GM19438 (cell line): ENCODE measurements around the gene ARL14.

Source experiments
- ATAC-seq: cut with Tn5 transposase; IDR thresholded peaks from one replicate; pipeline ENCODE4 v1.9.1; 2021; ENCODE audit warnings: low read depth; ENCODE audit not compliant: unreplicated experiment

ARL14 gene

DNA sequence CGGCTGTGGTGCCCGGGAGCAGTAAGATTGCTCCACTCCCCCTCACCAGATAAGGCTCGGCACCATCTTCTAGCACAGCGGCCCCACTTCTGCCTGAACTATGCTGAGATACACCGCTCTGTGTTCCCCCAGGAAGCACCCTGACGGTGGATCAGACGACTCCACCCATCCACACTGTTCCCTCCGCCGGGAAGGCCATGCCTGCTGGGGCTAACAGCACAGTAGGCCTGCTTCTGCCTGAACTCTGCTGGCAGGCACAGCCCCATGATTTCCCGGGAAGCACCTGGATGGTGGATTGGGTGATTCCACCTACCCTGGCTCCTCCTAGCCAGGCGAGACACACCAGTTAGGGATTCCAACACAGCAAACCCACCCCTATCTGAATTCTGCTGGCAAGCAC, 42.8 kb downstream of the ARL14 start:
- ATAC-seq = no peak

DNA sequence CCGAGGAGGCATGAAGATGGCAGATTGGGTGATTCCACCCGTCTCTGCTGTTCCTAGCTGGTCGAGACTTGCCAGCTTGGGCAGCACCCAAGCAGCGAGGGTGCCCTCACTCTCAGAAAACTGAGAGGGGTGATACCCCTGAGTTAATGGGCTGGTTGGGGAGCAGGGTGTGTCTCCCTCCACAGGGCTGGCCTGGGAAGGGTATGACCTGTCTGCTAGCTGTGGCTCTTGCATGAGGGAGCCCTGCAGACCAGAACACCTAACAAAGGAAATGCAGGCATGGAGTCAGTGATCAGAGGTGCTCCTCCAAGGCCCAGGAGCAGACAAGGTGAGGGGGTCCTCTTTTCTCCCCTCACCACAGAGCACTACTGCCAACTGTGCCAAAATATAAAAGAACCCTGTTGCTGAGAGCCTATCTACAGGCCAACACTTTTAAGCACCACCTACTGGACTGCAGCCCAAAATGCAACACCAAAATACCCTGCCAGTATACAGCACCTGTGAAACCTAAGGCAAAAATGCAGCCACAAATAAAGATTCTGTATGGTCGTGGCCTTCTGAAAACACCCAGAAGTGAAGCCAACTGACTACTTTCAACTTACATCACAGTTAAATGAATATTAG, 43.3 kb downstream of the ARL14 start:
- no peak for ATAC-seq

DNA sequence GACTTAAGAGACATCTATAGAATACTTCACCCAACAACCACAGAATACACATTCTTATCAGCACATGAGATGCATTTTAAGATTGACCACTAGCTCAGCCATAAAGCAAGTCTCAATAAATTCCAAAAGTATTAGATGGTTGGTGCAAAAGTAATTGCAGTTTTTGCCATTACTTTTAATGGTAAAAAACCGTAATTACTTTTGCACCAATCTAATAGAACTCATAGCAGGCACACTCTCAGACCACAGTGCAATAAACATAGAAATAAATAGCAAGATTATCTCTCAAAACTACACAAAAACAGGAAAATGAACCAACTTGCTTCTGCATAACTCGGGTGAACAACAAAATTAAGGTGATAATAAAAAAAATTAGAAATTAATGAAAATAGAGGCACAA, 45.4 kb downstream of the ARL14 start:
- no peak for ATAC-seq

DNA sequence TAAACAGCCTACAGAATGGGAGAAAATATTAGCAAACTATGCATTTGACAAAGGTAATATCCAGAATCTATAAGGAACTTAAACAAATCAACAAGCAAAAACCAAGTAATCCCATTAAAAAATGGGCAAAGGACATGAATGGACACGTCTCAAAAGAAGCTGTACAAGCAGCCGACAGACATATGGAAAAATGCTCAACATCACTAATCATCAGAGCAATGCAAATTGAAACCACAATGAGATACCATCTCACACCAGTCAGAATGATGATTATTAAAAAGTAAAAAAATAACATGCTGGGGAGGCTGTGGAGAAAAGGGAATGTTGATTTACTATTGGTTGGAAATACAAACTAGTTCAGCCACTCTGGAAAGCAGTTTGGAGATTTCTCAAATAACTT, 48.4 kb downstream of the ARL14 start:
- no peak for ATAC-seq
